HL-60/S4 (cell line): ENCODE results near the gene FBXO31.

Experiments used
- in situ Hi-C: fragments of 300-500 bp; cut with MboI; formaldehyde crosslinking; loops from 2 replicates; pipeline ENCODE4 v1.14.3; 2022; ENCODE audit warnings: low sequenced_read_pairs

The FBXO31 gene

DNA sequence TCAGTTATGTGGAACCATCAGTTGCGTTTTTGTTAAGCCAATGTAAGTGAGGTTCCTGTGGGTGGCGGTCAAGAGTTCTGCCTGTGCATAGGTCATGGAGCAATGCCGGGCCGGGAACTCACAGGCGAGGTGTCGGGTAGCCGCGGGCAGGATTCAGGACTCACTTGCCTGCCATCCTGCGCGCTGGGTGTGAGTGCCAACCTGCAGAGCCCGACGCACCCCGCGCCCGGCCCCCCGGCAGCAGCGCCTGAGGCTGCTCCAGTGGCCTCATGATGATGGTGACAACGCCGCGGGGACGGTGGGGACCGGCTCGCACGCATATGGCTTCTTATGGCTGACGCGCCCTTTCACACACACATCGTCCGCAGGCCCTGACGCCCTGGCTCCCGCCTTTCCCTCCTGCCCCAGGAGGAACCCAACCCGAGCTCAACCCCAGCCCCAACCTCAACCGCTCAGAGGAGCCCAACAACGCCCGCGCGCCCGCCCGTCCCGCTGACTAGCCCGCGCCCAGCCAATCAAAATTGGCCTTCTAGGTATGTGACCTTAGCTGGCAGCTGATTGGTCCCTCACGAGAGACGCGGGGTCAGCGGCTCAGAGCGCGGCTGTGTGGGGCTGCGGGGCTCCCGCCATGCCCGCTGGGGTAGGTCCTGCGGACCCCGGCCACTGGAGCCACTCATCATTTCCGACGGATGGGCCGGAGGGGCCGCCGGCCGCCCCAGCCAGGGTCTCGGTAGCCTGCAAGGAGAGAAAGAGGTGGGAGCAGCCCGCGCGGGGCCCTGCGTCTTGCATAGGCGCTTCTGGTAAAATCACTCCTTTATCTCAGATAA lies 66.4 kb downstream of the FBXO31 start, which contains the start of gene C16orf95:
TSS of gene C16orf95 (minus strand) at position 470 of the 827 bp plus-strand sequence. CDS start at position 320, 150 bp downstream.
- in situ Hi-C loops, result no loop called here

DNA sequence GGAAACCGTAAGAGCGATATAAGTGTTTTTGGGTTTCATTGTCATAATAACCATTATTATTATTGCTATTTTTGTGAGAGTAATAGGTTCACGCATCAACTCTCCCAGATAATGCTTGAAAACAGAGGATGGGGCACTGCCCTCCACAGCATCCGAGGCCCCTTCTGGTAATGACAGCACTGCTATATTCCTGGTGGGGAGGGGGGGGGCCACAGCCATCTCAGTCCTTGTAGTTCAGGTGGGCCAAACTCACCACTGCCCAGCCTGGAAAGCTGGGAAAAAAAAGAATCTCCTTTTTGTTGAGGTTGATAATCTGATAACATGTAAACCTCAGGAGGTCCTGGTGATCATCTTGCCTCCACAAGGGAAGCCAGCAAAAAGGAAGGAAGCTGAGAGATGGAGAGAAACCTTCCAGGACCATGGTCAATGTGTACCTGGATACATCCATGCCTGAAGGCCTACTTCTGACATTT lies 67.1 kb downstream of the FBXO31 start:
- in situ Hi-C loops, result no loop called here

GRCh38 chr16:87314990-87315420 lies 68.6 kb downstream of the FBXO31 start:
- in situ Hi-C loops, result no loop called here

- in situ Hi-C loops, result no loop called here
Observed at GRCh38 chr16:87312008-87312407, 71.6 kb downstream of the FBXO31 start.

DNA sequence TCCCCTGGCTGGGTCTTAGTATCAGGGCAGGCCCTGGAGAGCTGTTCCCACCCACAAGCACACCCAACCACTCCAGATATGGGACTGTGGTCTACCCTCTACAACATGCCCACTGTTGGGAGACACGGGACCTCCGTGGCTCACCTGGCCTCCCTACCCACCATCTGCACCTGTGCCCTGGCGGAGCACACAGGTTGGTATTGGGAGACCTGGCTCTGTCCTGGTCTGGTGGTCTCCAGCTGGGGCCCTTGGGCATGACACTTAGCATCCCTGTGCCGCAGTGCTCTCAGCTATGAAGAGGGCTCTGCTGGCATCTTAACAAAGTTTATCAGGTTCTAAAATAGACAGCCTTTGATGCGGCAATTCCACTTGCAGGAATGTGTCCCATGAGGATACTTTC lies 72.2 kb downstream of the FBXO31 start:
- in situ Hi-C loops, result no loop called here

- in situ Hi-C loops, result no loop called here
Observed at GRCh38 chr16:87310610-87311009, 73.0 kb downstream of the FBXO31 start.

DNA sequence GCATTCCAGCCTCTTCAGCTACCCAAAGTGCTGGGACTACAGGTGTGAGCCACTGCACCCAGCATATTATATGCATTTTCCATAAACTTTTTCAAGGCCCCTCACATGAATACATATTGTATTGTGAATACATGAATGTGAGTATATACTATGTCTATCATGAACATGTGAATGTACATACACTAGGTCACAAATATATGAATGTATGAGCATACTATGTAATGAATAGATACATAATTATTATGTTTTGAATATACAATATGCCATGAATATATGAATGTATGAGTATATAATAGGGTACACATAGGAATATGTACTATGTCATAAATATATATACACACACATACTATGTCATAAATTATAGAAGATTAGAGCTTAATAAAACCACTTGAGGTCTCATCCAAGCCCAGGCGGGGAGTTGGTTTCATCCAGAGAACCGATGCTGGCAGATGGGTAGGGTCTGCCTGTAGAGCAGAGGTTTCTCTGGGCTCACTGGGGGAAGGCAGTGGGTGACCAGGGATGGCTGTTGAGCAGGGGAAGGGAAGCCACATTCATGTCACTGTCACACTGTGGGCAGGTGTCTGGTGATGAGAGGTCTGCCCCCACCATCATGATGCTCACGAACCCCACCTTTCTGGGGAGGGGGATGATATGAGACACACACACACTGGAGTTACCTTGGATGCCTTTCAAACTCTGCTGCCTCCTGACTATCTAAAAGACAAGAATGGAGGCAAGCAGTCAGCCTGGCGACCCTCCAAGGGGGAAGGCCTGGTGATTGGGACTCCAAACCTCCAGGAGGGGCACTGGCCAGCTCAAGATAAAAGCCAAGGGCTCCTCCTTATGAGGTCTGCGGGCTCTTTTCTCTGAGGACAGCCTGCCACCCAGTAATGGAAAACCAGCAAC lies 73.7 kb downstream of the FBXO31 start:
- in situ Hi-C loops, result no loop called here

- in situ Hi-C loops, result no loop called here
Observed at GRCh38 chr16:87308826-87309225, 74.8 kb downstream of the FBXO31 start.

GRCh38 chr16:87306516-87306915 lies 77.1 kb downstream of the FBXO31 start:
- in situ Hi-C loops, result no loop called here

DNA sequence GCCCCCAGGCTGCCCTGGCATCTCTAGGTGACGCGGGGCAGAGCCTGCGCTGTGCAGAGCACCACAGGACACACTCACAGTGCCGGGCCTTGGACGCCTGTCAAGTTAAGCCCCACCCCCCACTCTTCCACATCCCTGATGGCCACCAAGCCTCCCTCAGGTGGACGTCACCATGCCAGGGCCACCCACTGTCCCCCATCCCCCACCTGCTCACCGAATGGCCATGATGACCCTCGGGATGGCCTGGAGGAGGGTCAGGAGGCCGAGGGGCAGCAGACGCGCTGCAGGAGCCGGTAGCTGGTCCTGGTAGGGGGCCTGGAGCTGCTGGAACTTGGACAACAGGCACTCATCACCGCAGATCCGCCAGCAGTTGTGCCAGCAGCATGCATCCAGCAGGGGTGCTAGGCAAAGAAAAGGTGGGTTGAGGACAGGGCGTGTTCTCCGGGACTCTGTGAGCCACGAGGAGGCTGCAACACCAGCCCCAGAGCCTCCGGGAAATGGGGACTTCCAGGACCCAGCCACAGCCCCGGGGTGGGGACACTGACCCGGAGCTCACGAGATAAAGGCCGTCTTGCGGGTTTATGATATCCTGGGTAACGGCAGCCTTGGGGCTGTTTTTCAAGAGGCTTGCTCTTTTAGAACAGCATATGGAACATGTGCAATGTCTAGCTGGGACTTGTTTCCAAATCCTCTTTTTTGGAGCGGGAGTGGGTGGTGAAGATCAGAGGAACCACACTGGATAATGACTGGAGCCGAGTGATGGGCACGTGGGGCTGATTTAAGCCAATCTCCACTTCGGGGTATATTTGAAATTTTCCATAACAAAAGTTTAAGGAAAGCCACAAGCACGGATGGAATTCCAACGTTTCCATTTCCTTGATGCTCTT lies 77.8 kb downstream of the FBXO31 start:
- in situ Hi-C loops, result no loop called here

DNA sequence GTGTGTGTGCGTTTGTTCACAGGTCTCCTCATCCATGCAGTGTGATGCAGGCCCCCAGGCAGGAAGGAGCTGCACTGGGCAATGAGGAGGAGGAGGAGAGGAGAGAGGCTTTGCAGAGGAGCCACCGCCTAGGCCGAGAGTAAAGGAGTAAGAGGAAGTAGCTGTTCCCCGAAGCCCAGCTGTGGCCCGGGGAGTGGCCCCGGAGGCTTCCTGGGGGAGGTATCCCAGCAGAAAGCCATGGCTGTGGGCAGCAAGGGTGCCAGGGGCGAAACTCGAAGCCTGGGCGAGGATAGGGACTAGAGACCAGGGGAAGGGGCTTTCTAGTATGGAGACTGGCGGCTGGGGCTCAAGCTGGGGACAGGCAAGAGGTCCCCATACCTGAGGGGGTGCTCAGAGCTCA lies 78.6 kb downstream of the FBXO31 start:
- in situ Hi-C loops, result no loop called here

GRCh38 chr16:87303962-87304521 lies 79.5 kb downstream of the FBXO31 start:
- in situ Hi-C loops, result no loop called here

DNA sequence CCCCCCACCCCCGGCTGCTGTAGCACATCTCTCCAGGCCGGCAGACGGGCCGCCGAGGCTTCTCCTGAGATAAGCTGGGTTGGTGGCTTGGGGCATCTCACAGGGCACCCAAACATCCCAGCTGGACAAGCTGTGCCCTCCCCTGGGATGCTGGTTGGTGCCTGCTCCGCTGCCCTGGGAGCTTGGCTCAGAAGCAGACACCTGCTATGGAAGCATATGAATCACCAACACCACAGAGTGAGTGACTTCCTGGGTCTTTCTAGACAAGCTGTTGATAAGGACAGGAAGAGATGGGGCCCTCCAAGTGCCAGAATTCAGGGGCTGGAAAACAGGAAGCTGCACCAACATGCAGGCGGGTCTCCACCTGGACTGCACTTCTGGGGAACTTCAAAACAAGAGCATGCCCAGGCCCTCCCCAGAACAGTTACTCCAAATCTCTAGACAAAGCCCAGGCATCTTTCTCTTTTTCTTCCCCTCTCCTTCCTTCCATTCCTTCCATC lies 80.1 kb downstream of the FBXO31 start:
- in situ Hi-C loops, result no loop called here

DNA sequence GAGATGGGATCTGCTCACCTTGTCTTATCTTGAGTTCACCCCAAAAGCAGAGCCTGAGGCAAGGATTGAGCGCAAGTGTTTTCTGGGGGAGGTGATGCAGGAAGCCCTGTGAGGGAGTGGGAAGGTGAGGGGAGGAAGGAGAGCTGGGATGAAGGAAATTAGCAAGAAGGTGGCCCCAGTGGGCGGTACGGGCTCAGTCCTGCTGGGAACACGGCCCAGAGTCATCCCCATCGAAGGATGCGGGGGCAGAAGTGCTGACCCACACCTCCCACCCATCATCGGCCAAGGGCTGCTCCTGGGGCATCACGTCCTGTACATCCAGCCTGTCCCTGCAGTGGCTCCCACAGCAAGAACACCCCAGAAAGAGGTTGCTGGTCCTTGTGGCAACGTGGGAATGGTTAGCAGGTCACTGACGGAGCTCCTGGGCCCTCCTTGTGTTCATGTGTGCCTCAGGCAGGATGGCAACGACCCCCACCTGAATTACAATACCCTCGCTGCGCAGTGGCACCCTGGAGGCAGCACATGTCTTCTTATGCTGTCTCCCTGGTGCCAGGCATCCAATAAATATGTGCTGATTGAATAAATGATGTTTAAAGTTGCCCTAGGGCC lies 84.6 kb downstream of the FBXO31 start:
- in situ Hi-C loops, result loop anchor here (25.0 kb wide), 2 partner anchors 212 to 737 kb away; partner anchors contain the start of genes FOXC2 and MTHFSD

DNA sequence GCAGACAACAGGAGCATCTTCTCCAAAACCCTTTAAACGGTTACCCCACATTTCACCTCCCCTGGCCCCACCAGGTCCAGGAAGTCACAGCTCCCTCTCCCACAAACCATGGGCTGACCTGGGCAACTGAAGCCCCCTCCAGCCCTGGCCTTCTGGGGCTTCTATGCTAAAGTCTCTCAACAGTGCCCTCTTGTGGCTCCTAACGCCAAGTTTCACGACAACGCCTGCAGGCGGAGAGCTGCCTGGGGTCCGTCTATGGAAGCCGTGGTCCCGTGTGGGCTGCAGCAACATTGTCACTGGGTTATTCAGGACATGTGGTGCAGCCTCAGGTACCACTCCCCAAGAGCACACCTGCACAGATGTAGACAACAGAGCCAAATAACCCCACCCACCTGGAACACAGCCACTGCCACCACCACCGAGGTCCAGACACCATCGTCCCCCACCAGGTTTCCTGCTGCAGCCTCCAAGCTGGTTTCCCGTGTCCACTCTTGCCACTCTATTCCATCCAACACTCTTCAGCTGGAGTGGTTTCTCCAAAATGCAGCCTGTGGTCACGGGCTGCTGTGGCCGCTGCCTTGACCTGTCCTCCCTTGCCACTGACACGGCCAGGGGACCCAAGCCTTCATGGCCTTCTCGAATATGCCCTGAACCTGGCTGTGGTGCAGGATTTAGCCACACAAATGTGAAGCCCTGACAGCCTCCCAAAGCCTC lies 85.5 kb downstream of the FBXO31 start:
- in situ Hi-C loops, result loop anchor here (25.0 kb wide), 2 partner anchors 211 to 736 kb away; partner anchors contain the start of genes FOXC2 and MTHFSD

- in situ Hi-C loops, result loop anchor here (25.0 kb wide), 2 partner anchors 210 to 735 kb away; partner anchors contain the start of genes FOXC2 and MTHFSD
Observed at GRCh38 chr16:87297407-87297806, 86.2 kb downstream of the FBXO31 start.

- in situ Hi-C loops, result loop anchor here (25.0 kb wide), 2 partner anchors 209 to 734 kb away; partner anchors contain the start of genes FOXC2 and MTHFSD
Observed at GRCh38 chr16:87295661-87296531, 87.7 kb downstream of the FBXO31 start.
